Caco-2 (cell line): Measurements from ENCODE around the gene SELENOH. TPM values are rescaled to one million over a fixed set of nuclear protein-coding genes. Genes with fewer than 3 reads are reported as not detected.

Experiments
- BruUV-seq: library from RNA; stranded (reverse); fragments of 400-500 nt; replicated peaks from 2 replicates; lab custom pipeline; 2021; lab: Mats Ljungman, UMichigan
- CTCF ChIA-PET: fragments of 300-600 bp; sonication (Branson Sonifier 250); formaldehyde crosslinking; loops from one replicate; lab custom pipeline; 2022; ENCODE audit warnings: antibody characterized with exemption; lab: Charles Lee
- POLR2A ChIA-PET: fragments of 300-600 bp; sonication (Branson Sonifier 250); formaldehyde crosslinking; loops from one replicate; lab custom pipeline; 2022; ENCODE audit warnings: antibody characterized with exemption; lab: Charles Lee
- DNase-seq, 2 experiments: peaks; one replicate each; pipeline versions ENCODE4 v3.0.0 to v3.0.0-alpha.2; 2020 to 2022
- H3K27me3 ChIP-seq: replicated peaks from 2 replicates; pipeline ENCODE4 v1.6.0; 2011; ENCODE audit warnings: low read length; ENCODE audit not compliant: control insufficient read depth, insufficient read depth
- H3K36me3 ChIP-seq: 2 replicates; pipeline ENCODE4 v1.5.1; 2011; ENCODE audit warnings: low read length; ENCODE audit not compliant: control insufficient read depth, insufficient read depth
- H3K4me1 ChIP-seq: fragments of 250-450 bp; sonication (Bioruptor Pico); 2 replicates; pipeline ENCODE4 v1.5.1; 2020; ENCODE audit warnings: mild to moderate bottlenecking
- H3K4me3 ChIP-seq: 2 replicates; pipeline ENCODE4 v1.5.1; 2011; ENCODE audit warnings: low read depth, mild to moderate bottlenecking, control low read depth, low read length
- H3K9me3 ChIP-seq: fragments of 250-450 bp; sonication (Bioruptor Pico); 2 replicates; pipeline ENCODE4 v1.5.1; 2020; ENCODE audit warnings: mild to moderate bottlenecking, moderate library complexity
- H3K27ac Mint-ChIP-seq: one replicate; pipeline ENCODE4 v1.8.0; 2022; ENCODE audit warnings: mixed read lengths; ENCODE audit not compliant: unreplicated experiment
- H3K27me3 Mint-ChIP-seq: one replicate; pipeline ENCODE4 v1.8.0; 2022; ENCODE audit warnings: mixed read lengths; ENCODE audit not compliant: insufficient read depth, unreplicated experiment
- H3K36me3 Mint-ChIP-seq: one replicate; pipeline ENCODE4 v1.8.0; 2022; ENCODE audit warnings: mild to moderate bottlenecking, mixed read lengths; ENCODE audit not compliant: insufficient read depth, unreplicated experiment
- H3K4me1 Mint-ChIP-seq: one replicate; pipeline ENCODE4 v1.8.0; 2022; ENCODE audit warnings: low read depth, mixed read lengths; ENCODE audit not compliant: unreplicated experiment
- H3K4me3 Mint-ChIP-seq: one replicate; pipeline ENCODE4 v1.8.0; 2022; ENCODE audit warnings: mild to moderate bottlenecking, moderate library complexity, mixed read lengths; ENCODE audit not compliant: unreplicated experiment
- H3K9me3 Mint-ChIP-seq: one replicate; pipeline ENCODE4 v1.8.0; 2022; ENCODE audit warnings: mixed read lengths; ENCODE audit not compliant: unreplicated experiment
- CTCF ChIP-seq, 2 experiments: fragments of 200-600 bp in 1 of 2; IDR thresholded peaks; 1 replicate in 1 of 2; 2 replicates in 1 of 2; pipeline versions ENCODE4 v1.5.1 to v1.8.0; 2011 to 2022; ENCODE audit warnings: antibody characterized with exemption in 1 of 2, control low read depth in 1 of 2, inconsistent platforms in 1 of 2, low read depth in 1 of 2, low read length in 1 of 2, mild to moderate bottlenecking in 1 of 2, moderate library complexity in 1 of 2; ENCODE audit not compliant: insufficient read depth in 1 of 2, severe bottlenecking in 1 of 2, unreplicated experiment in 1 of 2
- intact Hi-C: fragments of 100-400 bp; cut with micrococcal nuclease; formaldehyde crosslinking; loops from one replicate; pipeline ENCODE4 v1.10.0; 2022; ENCODE audit not compliant: unreplicated experiment
- total RNA-seq: library from RNA; stranded (reverse); gene quantifications from 2 replicates; pipeline ENCODE4 v1.2.3, GENCODE V29; 2022

Gene SELENOH
- total RNA-seq, 1 experiment from 2014 or later, result 174 TPM

- Mint-ChIP-seq H3K27me3 (no peaks in the 10 kb centered on the region), H3K4me1 (peaks cover 29% of the 10 kb centered on the region), H3K36me3 (peaks cover 23% of the 10 kb centered on the region), H3K27ac (peak overlapping the region; percentile 98), H3K9me3 (no peaks in the 10 kb centered on the region), H3K4me3 (peak overlapping the region; percentile 96)
- ChIA-PET CTCF (interaction anchor here (0.6 to 4.0 kb wide), 6 partner anchors 11 to 38 kb away, joined by 4 to 79 read pairs (median 8); partner anchors contain the start of gene BTBD18), POLR2A (interaction anchor here (0.5 to 6.8 kb wide), 9 partner anchors 11 to 69 kb away, joined by 3 to 118 read pairs (median 15); partner anchors contain the start of genes BTBD18 and SELENOH)
- DNase-seq, result no peak
- Histone ChIP-seq H3K4me1 (peaks cover 28% of the 10 kb centered on the region), H3K9me3 (no peaks in the 10 kb centered on the region), H3K4me3 (peak overlapping the region; percentile 84), H3K36me3 (no peaks in the 10 kb centered on the region), H3K27me3 (no peaks in the 10 kb centered on the region)
- intact Hi-C loops, result no loop called here
- TSS peak; percentile 79 for BruUV-seq
- no peak for TF ChIP-seq CTCF (IDR thresholded peaks at IDR 0.05; ENCODE audit: insufficient read depth in 1 of 2, low read depth in 1 of 2, low read length in 1 of 2, severe bottlenecking in 1 of 2, unreplicated experiment in 1 of 2)
These were observed 21.1 kb downstream of the SELENOH start for GRCh38 chr11:57762235-57762861.

GRCh38 chr11:57763568-57763967 is 22.3 kb downstream of the SELENOH start:
- Histone ChIP-seq H3K9me3 (no peaks in the 10 kb centered on the region), H3K4me1 (peaks cover 31% of the 10 kb centered on the region), H3K4me3 (peak overlapping the region; percentile 84), H3K36me3 (no peaks in the 10 kb centered on the region), H3K27me3 (no peaks in the 10 kb centered on the region)
- ChIA-PET CTCF (interaction anchor here (0.9 to 4.0 kb wide), 4 partner anchors 12 to 37 kb away, joined by 3 to 79 read pairs (median 8); partner anchors contain the start of gene BTBD18), POLR2A (interaction anchor here (0.5 to 6.8 kb wide), 4 partner anchors 15 to 36 kb away, joined by 5 to 118 read pairs (median 33); no protein-coding TSS in a partner anchor)
- no peaks in the 10 kb centered on the region for H3K9me3 Mint-ChIP-seq
- H3K4me1 Mint-ChIP-seq, result peaks cover 29% of the 10 kb centered on the region
- H3K27ac Mint-ChIP-seq, result peak overlapping the region; percentile 98
- H3K36me3 Mint-ChIP-seq, result peaks cover 23% of the 10 kb centered on the region
- peak in 1 of 2 experiments; percentile 53 for DNase-seq
- H3K27me3 Mint-ChIP-seq, result no peaks in the 10 kb centered on the region
- TF ChIP-seq CTCF (IDR thresholded peaks at IDR 0.05; ENCODE audit: insufficient read depth in 1 of 2, low read depth in 1 of 2, low read length in 1 of 2, severe bottlenecking in 1 of 2, unreplicated experiment in 1 of 2), result peak; percentile 35 to 49
- BruUV-seq, result TSS peak; percentile 49
- H3K4me3 Mint-ChIP-seq, result peak overlapping the region; percentile 96
- intact Hi-C loops, result no loop called here

- DNase-seq, result no peak
- Histone ChIP-seq H3K9me3 (no peaks in the 10 kb centered on the region), H3K4me3 (peak overlapping the region; percentile 84), H3K4me1 (peaks cover 31% of the 10 kb centered on the region), H3K36me3 (no peaks in the 10 kb centered on the region), H3K27me3 (no peaks in the 10 kb centered on the region)
- Mint-ChIP-seq H3K9me3 (no peaks in the 10 kb centered on the region), H3K27ac (peak overlapping the region; percentile 98), H3K4me1 (peaks cover 29% of the 10 kb centered on the region), H3K27me3 (no peaks in the 10 kb centered on the region), H3K36me3 (peaks cover 23% of the 10 kb centered on the region), H3K4me3 (peak overlapping the region; percentile 96)
- intact Hi-C loops, result no loop called here
- ChIA-PET CTCF (interaction anchor here (0.6 to 2.6 kb wide), 5 partner anchors 12 to 37 kb away, joined by 3 to 11 read pairs (median 4); partner anchors contain the start of gene BTBD18), POLR2A (interaction anchor here (4.1 to 6.8 kb wide), 2 partner anchors 15 to 36 kb away, joined by 57 to 118 read pairs; no protein-coding TSS in a partner anchor)
- BruUV-seq, result no TSS peak
- no peak for TF ChIP-seq CTCF (IDR thresholded peaks at IDR 0.05; ENCODE audit: insufficient read depth in 1 of 2, low read depth in 1 of 2, low read length in 1 of 2, severe bottlenecking in 1 of 2, unreplicated experiment in 1 of 2)
These were observed 22.7 kb downstream of the SELENOH start for GRCh38 chr11:57764021-57764420.
